ENCODE measurements around the gene POLR2A.

DNA sequence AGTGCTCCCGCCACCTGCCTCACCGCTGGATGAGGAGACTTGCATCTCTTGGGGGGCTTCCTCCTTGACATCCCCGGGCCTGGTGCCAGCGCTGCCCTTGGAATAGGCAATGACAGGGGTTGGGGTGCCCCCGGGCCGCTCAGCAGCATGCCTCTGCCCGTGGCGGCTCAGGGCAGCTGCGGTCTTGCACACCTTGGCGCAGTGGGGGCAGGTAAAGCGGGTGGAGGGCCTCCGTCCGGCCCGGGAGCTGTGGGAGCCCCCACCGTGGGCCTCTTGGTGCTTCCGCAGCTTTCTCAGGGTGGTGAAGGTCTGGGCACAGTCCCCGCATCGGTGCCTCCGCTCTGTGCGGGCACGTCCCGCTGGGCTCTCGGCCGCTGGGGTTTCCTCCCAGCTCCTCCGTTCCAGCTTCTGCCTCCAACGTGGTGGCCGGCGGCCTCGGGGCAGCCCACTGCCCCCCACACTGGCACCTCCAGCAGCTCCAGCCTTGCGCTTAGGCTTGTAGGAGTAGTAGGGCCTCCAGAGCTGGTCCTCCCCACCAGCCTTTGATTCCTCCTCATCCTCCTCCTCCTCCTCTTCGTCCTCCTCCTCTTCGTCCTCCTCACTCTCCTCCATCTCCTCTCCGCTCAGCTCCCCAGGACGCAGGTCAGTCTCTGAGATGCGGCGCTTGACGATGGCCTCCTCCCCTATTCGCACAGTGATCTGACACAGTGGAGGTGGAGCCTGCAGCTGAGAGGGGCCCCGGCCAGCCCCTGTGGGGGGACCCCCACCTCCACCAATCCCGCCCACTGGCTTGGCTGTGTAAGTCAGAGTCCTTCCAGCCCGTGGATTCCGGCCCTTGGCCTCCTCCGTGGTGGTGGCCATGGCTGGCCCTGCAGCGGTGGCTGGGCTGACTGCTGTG, 21.4 kb upstream of the POLR2A start:
- TF ChIP-seq, protein P1, sequence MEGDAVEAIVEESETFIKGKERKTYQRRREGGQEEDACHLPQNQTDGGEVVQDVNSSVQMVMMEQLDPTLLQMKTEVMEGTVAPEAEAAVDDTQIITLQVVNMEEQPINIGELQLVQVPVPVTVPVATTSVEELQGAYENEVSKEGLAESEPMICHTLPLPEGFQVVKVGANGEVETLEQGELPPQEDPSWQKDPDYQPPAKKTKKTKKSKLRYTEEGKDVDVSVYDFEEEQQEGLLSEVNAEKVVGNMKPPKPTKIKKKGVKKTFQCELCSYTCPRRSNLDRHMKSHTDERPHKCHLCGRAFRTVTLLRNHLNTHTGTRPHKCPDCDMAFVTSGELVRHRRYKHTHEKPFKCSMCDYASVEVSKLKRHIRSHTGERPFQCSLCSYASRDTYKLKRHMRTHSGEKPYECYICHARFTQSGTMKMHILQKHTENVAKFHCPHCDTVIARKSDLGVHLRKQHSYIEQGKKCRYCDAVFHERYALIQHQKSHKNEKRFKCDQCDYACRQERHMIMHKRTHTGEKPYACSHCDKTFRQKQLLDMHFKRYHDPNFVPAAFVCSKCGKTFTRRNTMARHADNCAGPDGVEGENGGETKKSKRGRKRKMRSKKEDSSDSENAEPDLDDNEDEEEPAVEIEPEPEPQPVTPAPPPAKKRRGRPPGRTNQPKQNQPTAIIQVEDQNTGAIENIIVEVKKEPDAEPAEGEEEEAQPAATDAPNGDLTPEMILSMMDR (IDR thresholded peaks at IDR 0.05; ENCODE audit: low read depth, low read length, missing input control): no peak
- TF ChIP-seq EGR1 (IDR thresholded peaks at IDR 0.05; ENCODE audit: low read depth in 2 of 2) (no peak), RAD21 (IDR thresholded peaks at IDR 0.05) (no peak), JUND (IDR thresholded peaks at IDR 0.05) (no peak), TAF1 (conservative IDR thresholded peaks at IDR 0.05) (no peak), YY1 (IDR thresholded peaks at IDR 0.05) (no peak), GABPA (IDR thresholded peaks at IDR 0.05 in 1 of 2, conservative IDR thresholded peaks at IDR 0.05 in 1 of 2) (no peak), SP1 (IDR thresholded peaks at IDR 0.05) (no peak), FOXA1 (IDR thresholded peaks at IDR 0.05) (no peak), FOXA2 (IDR thresholded peaks at IDR 0.05) (no peak), HNF4A (conservative IDR thresholded peaks at IDR 0.05) (no peak)
- TF ChIP-seq, protein P2, sequence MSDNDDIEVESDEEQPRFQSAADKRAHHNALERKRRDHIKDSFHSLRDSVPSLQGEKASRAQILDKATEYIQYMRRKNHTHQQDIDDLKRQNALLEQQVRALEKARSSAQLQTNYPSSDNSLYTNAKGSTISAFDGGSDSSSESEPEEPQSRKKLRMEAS (IDR thresholded peaks at IDR 0.05): no peak
- TF ChIP-seq, protein P3, sequence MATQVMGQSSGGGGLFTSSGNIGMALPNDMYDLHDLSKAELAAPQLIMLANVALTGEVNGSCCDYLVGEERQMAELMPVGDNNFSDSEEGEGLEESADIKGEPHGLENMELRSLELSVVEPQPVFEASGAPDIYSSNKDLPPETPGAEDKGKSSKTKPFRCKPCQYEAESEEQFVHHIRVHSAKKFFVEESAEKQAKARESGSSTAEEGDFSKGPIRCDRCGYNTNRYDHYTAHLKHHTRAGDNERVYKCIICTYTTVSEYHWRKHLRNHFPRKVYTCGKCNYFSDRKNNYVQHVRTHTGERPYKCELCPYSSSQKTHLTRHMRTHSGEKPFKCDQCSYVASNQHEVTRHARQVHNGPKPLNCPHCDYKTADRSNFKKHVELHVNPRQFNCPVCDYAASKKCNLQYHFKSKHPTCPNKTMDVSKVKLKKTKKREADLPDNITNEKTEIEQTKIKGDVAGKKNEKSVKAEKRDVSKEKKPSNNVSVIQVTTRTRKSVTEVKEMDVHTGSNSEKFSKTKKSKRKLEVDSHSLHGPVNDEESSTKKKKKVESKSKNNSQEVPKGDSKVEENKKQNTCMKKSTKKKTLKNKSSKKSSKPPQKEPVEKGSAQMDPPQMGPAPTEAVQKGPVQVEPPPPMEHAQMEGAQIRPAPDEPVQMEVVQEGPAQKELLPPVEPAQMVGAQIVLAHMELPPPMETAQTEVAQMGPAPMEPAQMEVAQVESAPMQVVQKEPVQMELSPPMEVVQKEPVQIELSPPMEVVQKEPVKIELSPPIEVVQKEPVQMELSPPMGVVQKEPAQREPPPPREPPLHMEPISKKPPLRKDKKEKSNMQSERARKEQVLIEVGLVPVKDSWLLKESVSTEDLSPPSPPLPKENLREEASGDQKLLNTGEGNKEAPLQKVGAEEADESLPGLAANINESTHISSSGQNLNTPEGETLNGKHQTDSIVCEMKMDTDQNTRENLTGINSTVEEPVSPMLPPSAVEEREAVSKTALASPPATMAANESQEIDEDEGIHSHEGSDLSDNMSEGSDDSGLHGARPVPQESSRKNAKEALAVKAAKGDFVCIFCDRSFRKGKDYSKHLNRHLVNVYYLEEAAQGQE (IDR thresholded peaks at IDR 0.05): no peak
- TF ChIP-seq, protein P4, sequence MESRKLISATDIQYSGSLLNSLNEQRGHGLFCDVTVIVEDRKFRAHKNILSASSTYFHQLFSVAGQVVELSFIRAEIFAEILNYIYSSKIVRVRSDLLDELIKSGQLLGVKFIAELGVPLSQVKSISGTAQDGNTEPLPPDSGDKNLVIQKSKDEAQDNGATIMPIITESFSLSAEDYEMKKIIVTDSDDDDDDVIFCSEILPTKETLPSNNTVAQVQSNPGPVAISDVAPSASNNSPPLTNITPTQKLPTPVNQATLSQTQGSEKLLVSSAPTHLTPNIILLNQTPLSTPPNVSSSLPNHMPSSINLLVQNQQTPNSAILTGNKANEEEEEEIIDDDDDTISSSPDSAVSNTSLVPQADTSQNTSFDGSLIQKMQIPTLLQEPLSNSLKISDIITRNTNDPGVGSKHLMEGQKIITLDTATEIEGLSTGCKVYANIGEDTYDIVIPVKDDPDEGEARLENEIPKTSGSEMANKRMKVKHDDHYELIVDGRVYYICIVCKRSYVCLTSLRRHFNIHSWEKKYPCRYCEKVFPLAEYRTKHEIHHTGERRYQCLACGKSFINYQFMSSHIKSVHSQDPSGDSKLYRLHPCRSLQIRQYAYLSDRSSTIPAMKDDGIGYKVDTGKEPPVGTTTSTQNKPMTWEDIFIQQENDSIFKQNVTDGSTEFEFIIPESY (IDR thresholded peaks at IDR 0.05): no peak

Data from liver (tissue), 3 donors.